GM21723 (cell line): ENCODE data around the gene CHRNA4.
"Not testable (repeated sequence)": the region's sequence is repeated elsewhere in the genome, so short reads cannot be mapped to it uniquely, and the experiment has no call there.

Experiments used
- ATAC-seq: cut with Tn5 transposase; IDR thresholded peaks from one replicate; pipeline ENCODE4 v1.9.1; 2021; ENCODE audit warnings: mild to moderate bottlenecking, moderate library complexity; ENCODE audit not compliant: unreplicated experiment

Gene CHRNA4

DNA sequence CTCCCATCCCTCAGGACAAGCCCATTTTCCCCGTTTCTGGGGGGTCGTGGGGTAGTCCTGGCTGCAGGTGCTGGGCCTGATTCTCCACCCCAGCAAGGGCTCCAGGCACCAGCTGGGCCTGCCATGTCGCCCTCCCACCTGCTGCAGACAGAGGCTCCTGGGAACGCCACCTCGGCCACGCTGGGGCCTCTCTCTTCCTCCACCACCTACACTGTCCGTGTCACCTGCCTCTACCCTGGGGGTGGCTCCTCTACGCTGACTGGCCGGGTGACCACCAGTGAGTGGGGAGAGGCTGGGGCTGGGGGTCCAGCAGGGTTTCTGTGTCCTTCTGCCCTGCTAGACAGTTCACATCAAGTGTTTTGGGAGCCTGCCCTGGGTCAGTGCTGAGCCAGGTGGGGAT is 48.9 kb downstream of the CHRNA4 start:
- ATAC-seq, result no peak

DNA sequence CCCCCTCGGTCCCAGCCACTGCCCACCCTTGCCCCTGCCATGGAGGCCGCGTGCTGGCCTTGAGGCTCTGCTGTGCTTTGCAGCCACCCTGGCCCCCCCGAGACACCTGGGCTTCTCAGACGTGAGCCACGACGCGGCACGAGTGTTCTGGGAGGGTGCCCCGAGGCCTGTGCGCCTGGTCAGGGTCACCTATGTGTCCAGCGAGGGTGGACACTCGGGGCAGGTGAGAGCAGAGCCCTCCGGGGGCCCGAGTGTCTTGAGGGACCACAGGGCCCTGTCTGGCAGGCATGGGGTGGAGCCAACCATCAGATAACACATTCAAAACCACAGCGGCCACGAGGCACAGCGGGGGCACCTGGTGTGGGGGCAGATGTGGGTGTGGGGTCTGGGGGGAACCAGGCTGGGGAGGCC is 49.3 kb downstream of the CHRNA4 start:
- no peak for ATAC-seq

DNA sequence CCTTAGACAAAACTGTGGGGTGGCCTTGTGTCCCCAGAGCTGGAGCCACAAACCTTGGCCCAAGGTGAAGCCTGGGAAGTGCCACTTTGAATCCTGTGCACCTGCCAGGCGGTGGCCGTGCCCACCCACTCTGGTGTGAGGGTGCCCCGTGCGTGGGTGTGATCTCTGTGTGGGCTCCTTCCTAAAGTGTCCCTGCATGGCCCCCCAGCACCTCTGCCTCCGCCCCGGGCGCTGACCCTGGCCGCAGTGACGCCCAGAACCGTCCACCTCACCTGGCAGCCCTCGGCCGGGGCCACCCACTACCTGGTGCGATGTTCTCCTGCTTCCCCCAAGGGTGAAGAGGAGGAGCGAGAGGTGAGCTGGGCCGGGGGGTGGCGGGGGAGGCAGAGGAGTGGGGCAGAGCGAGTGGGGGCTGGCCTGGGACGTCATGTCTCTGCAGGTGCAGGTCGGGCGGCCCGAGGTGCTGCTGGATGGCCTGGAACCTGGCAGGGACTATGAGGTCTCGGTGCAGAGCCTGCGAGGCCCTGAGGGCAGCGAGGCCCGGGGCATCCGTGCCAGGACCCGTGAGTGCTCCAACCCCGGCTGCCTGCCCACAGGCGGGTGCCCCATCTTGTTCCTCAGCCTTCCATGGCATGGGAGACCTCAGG is 49.8 kb downstream of the CHRNA4 start:
- ATAC-seq, result no peak

DNA sequence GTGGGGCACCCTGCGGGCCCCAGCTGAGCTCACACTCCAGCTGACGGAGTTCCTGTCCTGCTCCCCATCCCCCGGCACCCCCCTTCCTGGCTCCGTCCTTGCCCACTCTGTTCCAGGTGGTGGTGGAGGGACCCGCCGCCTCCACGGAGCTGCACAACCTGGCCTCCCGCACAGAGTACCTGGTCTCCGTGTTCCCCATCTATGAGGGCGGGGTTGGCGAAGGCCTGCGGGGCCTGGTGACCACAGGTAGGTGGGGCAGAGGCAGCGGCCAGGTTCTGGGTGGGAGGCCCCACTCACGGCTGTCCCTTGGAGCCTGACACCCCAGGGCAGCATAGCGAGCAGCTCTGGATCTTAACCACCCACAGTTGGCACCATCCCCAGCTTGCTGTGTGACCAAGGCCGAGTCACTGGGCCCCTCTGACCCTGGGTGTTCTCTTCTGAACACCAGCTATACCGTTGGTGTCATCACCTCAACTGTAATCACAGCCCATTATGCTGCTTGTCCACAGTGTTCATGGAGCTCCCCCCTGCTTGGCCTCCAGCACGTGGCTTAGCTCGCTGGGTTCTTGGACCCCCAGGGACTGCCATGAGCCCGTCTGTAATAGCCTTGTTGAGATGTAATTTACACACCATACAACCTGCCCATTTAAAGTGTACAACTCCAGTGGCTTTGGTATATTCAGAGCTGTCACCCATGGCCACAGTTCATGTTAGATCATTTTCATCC is 50.7 kb downstream of the CHRNA4 start:
- no peak for ATAC-seq

DNA sequence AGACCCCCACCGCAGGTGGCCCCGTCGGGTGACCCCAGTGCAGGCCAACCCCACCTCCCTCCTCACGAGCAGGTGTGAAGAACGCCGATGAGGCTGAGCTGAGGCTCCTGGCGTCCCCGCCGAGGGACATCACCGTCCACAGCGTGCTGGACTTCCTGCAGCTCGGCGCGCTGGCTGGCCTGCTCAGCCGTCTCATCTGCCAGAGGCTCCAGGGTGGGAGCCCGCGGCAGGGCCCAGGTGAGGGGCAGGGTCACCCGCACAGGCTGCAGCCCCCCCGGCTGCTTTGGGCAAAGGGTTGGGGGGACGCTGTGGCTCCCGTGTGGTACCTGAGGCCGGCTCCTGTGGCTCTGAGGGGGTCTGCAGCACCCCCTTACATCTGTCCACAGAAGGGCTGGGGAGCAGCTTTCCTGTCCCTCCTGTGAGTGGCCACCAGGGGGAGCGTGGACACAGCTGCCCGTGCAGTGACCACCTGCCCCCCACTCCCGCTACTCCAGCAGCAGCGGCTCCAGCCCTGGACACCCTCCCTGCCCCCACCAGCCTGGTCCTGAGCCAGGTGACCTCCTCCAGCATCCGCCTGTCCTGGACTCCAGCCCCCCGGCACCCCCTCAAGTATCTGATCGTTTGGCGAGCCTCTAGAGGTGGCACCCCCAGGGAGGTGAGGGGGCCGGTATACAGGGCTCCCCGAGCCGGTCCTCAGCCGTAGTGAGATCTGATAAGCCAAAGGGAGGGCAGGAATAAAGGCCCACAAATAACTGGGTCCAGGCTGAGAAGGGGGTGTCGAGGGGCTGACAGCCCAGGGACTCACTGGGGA is 51.7 kb downstream of the CHRNA4 start:
- no peak for ATAC-seq

DNA sequence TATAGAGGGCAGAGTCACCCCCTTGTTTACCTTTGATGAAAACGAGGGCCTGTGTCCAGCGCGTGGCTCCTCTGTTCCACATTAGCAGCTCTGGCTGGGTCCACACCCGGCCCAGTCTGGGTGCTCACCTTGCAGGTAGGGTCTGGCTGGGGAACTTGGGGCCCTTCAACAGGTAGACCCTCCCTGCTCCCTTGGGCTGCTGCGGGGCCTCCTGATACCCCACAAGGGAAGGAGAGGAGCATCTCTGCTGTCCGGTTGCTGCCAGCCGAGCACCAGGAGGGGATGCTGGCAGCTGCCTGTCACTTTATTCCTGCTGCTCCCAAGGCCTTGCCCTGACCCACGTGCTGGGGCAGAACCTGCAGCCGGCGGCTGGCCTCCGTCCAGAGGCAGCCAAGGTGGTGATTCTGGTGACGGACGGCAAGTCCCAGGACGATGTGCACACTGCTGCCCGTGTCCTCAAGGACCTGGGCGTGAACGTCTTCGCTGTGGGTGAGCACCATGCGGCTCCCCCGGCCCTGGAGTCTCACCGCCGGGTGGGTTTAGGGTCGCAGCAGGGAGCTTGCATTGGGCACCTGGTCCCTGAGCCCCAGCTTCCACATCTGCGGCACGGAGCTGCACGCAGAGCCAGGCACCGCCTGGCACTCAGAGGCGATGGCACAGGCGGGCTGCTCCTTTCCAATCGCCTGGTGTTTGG is 52.8 kb downstream of the CHRNA4 start:
- ATAC-seq, result no peak

DNA sequence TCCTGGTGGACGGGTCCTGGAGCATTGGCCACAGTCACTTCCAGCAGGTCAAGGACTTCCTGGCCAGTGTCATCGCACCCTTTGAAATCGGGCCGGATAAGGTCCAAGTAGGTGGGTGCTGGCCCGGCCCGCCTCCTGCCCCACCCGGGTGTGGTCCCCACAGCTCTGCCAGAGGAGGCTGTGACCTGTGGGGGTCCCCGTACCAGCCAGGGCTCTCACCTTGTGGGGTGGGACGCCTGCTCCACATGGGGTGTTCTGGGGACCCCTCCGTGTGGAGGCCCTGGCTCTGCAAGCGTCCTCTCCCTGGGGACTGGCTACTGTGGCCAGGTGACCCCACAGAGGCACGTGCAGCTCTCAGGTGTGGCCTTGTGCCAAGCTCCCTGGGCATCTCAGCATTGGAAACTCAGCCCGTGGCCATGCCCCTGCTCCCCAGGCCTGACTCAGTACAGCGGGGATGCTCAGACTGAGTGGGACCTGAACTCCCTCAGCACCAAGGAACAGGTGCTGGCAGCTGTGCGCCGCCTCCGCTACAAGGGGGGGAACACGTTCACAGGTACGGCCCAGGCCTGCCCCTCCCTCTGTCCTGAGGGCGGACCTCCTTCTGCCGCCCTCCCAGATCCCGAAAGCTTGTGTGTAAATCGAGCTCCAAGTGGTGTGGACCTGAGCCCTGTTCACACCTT is 53.5 kb downstream of the CHRNA4 start:
- ATAC-seq, result no peak

DNA sequence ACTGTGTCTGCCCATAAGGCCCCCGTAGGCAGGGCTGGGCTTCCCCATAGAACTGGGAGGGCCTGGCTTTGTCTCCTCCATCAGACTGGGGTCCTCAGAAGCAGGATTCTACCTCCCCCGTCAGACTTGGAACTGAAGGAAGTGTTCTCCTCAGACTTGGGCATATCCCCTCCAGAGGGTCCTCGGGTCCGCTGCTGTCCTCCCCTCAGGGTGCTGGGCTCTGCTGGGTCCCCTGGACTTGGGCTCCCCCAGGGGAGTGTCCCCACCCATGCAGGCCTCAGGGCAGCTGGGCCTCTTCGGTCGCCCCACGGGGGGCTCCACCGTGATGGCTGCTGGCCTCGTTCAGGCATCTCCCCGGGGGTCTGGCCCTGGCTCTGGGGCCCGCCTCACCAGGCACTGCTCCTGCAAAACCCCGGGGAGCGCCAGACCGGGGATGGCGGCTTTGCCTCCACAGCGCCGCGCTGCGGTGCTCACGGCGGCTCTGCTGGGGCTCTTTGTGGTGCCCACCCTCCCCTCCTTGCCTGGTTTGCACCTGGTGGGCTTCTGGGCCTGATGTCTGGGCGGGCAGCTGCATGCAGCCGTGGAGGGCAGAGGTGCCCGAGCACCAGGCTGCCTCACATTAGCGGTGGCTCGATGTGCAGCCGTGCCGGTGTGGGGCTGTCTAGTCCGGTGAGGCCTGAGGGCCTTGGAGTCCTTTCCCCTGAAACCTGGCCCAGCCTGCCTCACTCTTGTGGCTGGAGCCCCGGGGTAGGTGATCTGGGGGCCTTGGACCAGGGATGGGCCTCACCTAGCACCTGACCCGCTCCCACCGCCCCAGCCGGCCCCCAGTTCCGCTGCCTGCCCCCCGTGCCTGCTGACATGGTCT is 54.2 kb downstream of the CHRNA4 start:
- ATAC-seq, result no peak

DNA sequence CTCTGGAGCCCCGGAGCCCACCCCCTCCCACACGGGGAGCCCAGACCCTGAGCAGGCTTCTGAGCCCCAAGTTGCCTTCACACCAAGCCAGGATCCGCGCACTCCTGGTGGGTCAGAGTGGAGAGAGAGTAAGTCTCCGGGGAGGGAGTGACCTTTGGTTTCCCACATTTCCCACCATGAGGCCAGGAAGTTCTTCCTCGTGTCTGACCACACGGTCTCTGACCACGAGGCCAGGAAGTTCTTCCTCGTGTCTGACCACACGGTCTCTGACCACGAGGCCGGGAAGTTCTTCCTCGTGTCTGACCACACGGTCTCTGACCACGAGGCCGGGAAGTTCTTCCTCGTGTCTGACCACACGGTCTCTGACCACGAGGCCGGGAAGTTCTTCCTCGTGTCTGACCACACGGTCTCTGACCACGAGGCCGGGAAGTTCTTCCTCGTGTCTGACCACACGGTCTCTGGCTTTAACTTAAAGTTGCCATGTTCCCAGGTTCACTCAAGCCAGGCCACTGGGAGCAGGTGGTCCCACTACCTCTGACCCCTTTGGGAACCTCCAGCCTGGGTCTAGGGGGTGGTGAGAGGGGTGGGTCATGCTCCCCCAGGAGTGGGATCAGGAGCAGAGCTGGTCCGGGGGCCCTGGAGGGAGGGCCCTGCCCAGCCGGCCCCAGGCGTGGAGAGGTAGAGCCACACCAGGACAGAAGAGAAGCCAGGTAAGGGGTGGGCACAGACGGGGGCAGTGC is 55.0 kb downstream of the CHRNA4 start:
- ATAC-seq, result not testable (repeated sequence)

DNA sequence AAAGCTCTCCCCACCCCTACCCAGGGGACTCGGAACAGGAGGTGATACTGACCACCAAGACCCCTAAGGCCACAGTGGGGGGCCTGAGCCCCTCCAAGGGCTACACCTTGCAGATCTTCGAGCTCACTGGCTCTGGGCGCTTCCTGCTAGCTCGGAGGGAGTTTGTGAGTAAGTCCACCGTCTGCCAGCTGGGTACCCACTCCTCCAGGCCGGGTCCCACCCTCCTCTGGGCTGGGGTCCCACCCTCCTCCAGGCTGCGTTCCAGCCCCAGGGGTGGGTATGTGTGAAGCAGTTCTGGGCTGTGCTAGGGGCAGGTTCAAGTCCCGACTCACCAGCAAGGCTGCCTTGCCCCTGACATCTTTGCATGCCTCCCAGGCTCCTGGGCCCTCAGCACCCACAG is 55.8 kb downstream of the CHRNA4 start:
- no peak for ATAC-seq

DNA sequence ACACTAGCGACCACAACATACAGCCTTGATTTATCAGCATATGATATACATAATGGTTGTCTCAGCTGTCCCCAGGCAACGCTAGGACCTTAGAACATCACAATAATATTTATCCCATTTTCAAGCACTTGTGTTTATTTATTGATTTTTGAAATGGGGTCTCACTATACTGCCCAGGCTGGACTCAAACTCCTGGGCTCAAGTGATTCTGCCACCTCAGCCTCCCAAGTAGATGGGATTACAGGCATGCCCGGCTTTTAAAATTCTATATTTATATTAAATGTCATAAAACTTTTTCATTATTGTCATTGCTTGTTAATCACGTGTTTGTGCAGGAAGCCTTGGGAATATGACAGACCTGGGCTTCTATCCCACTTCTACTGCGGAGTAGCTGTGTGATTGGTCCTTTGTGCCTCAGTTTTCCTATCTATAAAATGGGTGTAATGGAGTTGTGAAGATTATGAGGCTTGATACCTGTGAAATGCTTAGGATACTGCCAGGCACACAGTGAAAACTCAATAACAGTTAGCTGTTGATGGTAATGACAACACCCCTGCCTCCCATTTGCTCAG is 58.0 kb downstream of the CHRNA4 start:
- ATAC-seq, result no peak

DNA sequence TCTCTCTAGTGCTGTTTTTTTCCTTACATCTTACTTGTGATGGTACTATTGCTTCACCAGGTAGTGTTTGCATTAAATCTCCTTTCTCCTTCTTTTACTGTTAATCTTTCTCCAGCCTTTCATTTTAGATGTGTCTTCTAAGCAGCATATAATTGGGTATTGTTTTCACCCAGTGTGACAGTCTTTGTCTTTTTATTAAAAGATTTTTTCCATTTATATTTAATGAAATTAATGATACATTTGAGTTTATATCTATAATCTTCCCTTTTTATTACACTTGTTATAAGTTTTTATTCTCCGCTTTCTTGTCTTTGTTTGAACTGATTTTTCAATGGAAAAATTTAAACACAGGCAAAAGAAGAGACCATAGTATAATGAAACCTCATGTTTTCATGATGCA is 59.5 kb downstream of the CHRNA4 start:
- ATAC-seq, result no peak

DNA sequence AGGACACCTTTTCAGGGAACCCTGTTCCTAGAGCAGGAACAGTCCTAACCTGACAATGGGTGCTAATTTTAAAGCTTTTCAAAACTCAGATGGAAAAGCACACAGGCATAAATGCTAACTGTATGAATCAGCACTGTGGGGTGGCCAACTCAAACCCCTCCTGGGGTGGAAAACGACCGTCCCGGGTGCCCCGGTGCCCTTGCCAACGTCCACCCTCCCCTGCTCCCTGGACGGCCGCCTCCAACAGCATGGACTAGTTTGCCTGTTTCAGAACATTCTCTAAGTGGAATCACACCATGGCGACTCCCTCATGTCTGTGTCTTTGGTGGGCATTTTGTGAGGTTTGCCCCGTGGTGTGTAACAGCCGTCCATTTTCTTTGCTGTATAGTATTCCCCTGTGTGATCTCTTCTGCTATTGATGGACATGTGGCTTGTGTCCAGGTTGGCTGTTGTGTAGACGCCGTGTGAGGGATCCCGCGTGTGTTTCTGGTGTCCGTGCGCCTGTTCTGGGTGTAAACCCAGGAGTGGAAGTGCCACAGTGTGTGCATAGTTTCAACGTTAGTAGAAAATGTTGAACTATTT is 62.3 kb downstream of the CHRNA4 start:
- ATAC-seq, result no peak

DNA sequence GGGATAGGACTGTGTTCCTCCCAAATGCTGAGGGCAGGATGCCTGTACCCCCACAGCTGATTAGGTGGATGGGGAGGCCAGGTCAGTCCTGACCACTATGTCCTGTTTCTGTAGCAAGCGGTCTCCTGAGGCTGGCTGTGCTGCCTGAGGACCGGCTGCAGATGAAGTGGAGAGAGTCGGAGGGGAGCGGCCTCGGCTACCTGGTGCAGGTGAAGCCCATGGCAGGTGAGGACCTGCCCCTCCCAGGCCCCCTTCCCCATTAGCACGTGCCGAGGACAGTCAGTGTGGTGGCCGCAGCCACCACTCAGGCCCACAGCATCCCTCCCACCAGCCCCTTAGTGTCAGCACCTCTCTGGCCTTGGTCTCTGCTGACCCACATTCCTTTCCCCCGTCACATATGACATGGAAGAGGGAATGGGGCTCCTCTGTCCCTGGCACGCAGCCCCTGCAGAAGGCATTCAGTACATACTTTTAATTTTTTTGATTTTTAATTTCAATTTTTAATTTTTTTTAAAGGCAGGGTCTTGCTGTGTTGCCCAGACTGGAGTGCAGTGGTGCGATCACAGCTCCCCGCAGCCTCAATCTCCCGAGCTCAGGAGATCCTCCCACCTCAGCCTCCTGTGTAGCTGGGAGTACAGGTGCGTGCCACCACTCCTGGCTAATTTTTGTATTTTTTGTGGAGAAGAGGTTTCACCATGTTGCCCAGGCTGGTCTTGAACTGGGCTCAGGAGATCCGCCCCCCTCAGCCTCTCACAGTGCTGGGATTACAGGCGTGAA is 63.2 kb downstream of the CHRNA4 start:
- no peak for ATAC-seq

DNA sequence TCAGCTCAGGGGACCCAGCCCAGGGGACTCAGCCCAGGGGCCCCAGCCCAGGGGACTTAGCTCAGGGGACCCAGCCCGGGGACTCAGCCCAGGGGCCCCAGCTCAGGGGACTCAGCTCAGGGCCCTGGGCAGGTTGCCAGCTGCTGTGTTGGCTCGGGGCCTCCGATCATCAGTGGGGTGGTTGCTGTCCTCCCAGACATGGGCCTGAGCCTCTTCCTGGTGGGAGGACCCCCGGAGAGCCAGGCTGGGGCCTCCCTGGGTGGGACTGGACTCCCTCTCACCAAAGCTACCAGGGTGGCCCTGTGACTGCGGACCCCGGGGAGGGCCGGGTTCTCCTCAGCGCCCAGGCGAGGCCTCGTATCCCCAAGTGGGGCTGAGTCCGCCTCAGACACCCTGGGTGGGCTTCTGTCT is 63.8 kb downstream of the CHRNA4 start:
- no peak for ATAC-seq

DNA sequence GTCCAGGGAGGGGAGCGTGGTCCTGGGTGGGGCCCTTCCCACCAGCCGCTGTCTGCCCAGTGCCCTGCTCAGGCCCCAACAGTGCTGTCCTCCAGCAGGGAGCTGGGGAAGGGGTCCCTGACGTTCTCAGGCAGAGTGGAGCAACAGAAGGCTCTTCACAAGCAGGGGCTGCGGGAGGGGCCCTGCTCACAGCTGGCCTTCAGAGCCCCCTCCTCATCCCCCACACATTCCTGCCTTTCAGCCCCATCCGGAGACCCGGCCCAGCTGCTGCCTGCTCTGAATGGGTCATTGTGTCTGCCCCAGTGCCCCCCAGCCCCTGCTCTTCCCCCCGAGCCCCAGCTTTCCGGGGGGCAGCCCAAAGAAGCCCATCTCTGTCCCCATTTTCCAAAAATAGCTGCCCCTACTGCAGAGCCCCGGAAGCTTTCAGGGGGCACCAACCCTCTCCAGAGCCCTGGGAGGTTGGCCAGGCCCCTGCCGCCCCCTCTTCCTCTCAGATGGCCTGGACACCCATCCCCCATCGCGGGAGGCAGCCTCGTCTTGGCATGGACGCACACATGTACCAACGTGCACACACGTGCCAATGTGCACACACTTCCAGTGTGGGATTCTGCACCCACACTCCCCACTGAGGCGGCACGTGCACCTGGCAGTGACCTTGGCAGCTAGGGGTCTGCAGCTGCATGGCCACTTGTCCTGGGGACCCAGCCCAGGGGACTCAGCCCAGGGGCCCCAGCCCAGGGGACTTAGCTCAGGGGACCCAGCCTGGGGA is 64.4 kb downstream of the CHRNA4 start:
- ATAC-seq, result no peak

DNA sequence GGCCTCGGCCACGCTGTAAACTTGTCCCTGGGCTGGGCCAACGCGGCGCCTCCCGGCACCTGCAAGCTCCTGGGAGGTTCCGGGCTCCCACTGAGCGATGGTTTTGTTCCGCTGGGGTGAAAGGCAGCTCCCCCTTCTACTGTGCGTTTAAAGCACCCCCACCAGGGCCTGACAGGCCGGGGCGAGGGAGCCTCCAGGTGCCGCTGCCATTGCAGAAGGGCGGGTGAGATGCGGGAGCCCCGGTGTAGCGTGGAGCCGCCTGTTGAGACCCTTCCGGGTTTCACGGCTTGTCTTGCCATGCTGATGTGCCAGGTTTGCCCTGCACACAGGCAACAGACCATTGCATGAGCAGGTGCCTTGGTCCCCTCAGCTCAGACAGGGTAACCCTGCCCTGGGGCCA is 65.3 kb downstream of the CHRNA4 start:
- no peak for ATAC-seq
